HepG2 (cell line): ENCODE data around the gene SLC30A4. TPM values are rescaled to one million over a fixed set of nuclear protein-coding genes. Genes with fewer than 3 reads are reported as not detected.

ENCODE experiments used
- MAZ ChIP-seq, 2 experiments: sonication (generic) in 1 of 2; formaldehyde crosslinking in 1 of 2; IDR thresholded peaks; 2 replicates each; pipeline versions ENCODE4 v1.5.0 to v1.6.1; 2012 to 2020; ENCODE audit warnings: low read depth in 2 of 2, mild to moderate bottlenecking in 2 of 2, borderline replicate concordance in 1 of 2, improper control_type of control experiment in 1 of 2, low read length in 1 of 2, missing genetic modification reagents in 1 of 2, moderate library complexity in 1 of 2
- MED1 ChIP-seq: sonication (generic); formaldehyde crosslinking; IDR thresholded peaks from 2 replicates; pipeline ENCODE4 v1.4.0; 2020; ENCODE audit warnings: missing genetic modification reagents
- MEIS2 ChIP-seq: sonication (generic); formaldehyde crosslinking; IDR thresholded peaks from 2 replicates; pipeline ENCODE4 v1.9.0; 2021; ENCODE audit warnings: mild to moderate bottlenecking, missing genetic modification reagents
- SRSF9 ChIP-seq: fragments of 200-400 bp; formaldehyde crosslinking; IDR thresholded peaks from 2 replicates; pipeline ENCODE4 v1.6.1; 2018; ENCODE audit warnings: borderline replicate concordance, mild to moderate bottlenecking, low read depth, low read length; ENCODE audit not compliant: insufficient read depth, poor library complexity, severe bottlenecking
- TBX2 ChIP-seq: sonication (generic); formaldehyde crosslinking; IDR thresholded peaks from 2 replicates; pipeline ENCODE4 v1.5.0; 2020; ENCODE audit warnings: missing genetic modification reagents, mild to moderate bottlenecking, borderline replicate concordance
- ZBTB1 ChIP-seq: sonication (generic); formaldehyde crosslinking; IDR thresholded peaks from 2 replicates; pipeline ENCODE4 v1.4.0; 2020; ENCODE audit warnings: missing genetic modification reagents, borderline replicate concordance
- ZNF337 ChIP-seq: sonication (generic); formaldehyde crosslinking; IDR thresholded peaks from 2 replicates; pipeline ENCODE4 v1.5.1; 2020; ENCODE audit warnings: missing genetic modification reagents, low read depth, mild to moderate bottlenecking, borderline replicate concordance
- ZNF598 ChIP-seq: sonication (generic); formaldehyde crosslinking; IDR thresholded peaks from 2 replicates; pipeline ENCODE4 v1.5.1; 2020; ENCODE audit warnings: mild to moderate bottlenecking, missing genetic modification reagents, borderline replicate concordance
- ZNF746 ChIP-seq: sonication (generic); formaldehyde crosslinking; IDR thresholded peaks from 2 replicates; pipeline ENCODE4 v1.8.0; 2022; ENCODE audit warnings: mild to moderate bottlenecking, missing genetic modification reagents
- ZNF75D ChIP-seq: sonication (generic); formaldehyde crosslinking; IDR thresholded peaks from 2 replicates; pipeline ENCODE4 v1.8.1; 2023; ENCODE audit warnings: missing genetic modification reagents, mild to moderate bottlenecking, borderline replicate concordance
- ZNF773 ChIP-seq: sonication (generic); formaldehyde crosslinking; IDR thresholded peaks from 2 replicates; pipeline ENCODE4 v1.4.0; 2020; ENCODE audit warnings: missing genetic modification reagents, borderline replicate concordance
- ZNF776 ChIP-seq: sonication (generic); formaldehyde crosslinking; IDR thresholded peaks from 2 replicates; pipeline ENCODE4 v1.4.0; 2020; ENCODE audit warnings: mild to moderate bottlenecking, missing genetic modification reagents
- ZNF83 ChIP-seq: sonication (generic); formaldehyde crosslinking; IDR thresholded peaks from 2 replicates; pipeline ENCODE4 v1.4.0; 2020; ENCODE audit warnings: missing genetic modification reagents, mild to moderate bottlenecking, borderline replicate concordance
- polyA plus RNA-seq, 8 experiments: library from polyadenylated mRNA; depleted of rRNA in 3 of 8; stranded (reverse) in 7 of 8; unstranded in 1 of 8; fragments of >200 nt; fragmentation: Illumina TruSeq in 4 of 8; extraction: Trizol in 4 of 8; gene quantifications; 2 replicates each; pipeline versions ENCODE4 v1.2.1 to v1.2.3, GENCODE V29; 2011 to 2016; ENCODE audit warnings: low read depth in 4 of 8, missing spikeins in 1 of 8, mixed read lengths in 1 of 8; ENCODE audit not compliant: insufficient read depth in 1 of 8
- total RNA-seq, 5 experiments: library from RNA; depleted of rRNA; stranded (reverse); fragments of >200 nt; fragmentation: Illumina TruSeq; extraction: Trizol; gene quantifications; 2 replicates each; pipeline ENCODE4 v1.2.3, GENCODE V29; 2016; ENCODE audit warnings: low read depth in 1 of 5
- TF ChIP-seq, protein P1 (sequence below): sonication (generic); formaldehyde crosslinking; IDR thresholded peaks from 2 replicates; pipeline ENCODE4 v1.5.1; 2020; ENCODE audit warnings: mild to moderate bottlenecking, missing genetic modification reagents, borderline replicate concordance
- TF ChIP-seq, protein P2 (sequence below), 2 experiments: sonication (generic) in 1 of 2; formaldehyde crosslinking in 1 of 2; IDR thresholded peaks; 2 replicates each; pipeline versions ENCODE4 v1.4.0 to v1.6.1; 2016 to 2020; ENCODE audit warnings: borderline replicate concordance in 1 of 2, low read depth in 1 of 2, mild to moderate bottlenecking in 1 of 2, missing genetic modification reagents in 1 of 2
- TF ChIP-seq, protein P3 (sequence below): sonication (generic); formaldehyde crosslinking; IDR thresholded peaks from 2 replicates; pipeline ENCODE4 v1.4.0; 2020; ENCODE audit warnings: missing genetic modification reagents

SLC30A4 gene
- total and polyA plus RNA-seq, 2 of the 13 experiments (the other 11 are each of a cell fraction or from before 2014, with no cell fraction given) = 0.01 to 0.04 TPM

DNA sequence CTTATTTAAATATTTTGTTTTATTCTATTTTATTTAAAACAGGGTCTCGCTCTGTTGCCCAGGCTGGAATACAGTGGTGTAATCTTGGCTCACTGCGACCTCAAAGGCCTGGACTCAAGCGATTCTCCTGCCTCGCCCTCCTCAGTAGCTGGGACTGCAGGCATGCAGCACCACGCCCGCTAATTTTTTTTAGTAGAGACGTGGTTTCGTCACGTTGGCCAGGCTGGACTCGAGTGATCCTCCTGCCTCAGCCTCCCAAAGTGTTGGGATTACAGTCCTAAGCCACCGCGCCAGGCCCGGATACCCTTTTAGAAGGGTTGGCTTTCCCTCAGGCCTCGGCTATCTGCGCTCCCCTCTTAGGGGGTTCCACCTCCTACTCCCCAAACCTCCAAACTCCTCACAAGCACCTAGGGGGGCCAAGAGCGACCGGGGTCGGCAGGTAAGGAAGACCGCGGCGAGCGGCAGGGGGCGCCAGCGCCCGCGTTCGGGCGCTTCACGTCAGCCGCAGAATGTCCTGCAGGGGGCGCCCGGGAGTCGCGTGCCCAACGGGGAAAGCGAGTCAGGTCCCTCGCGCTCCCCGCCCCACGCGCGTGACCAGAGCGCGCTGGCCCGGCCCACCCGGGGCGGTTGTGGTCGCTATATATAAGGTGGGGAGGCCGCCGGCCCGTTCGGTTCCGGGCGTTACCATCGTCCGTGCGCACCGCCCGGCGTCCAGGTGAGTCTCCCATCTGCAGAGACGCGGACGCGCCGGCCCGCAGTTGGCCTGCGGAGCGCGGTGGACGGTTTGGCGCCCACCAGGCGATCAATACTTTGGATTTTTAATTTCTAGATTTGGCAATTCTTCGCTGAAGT lies 92.4 kb downstream of the SLC30A4 start (continued):
- TF ChIP-seq, protein P1, sequence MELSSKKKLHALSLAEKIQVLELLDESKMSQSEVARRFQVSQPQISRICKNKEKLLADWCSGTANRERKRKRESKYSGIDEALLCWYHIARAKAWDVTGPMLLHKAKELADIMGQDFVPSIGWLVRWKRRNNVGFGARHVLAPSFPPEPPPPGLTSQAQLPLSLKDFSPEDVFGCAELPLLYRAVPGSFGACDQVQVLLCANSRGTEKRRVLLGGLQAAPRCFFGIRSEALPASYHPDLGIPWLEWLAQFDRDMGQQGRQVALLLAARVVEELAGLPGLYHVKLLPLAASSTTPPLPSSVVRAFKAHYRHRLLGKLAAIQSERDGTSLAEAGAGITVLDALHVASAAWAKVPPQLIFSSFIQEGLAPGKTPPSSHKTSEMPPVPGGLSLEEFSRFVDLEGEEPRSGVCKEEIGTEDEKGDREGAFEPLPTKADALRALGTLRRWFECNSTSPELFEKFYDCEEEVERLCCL (CRISPR knock-in tag) = no peak
- no peak for TF ChIP-seq ZNF75D (CRISPR knock-in tag)
- TF ChIP-seq ZNF776 (CRISPR knock-in tag) = no peak
- TF ChIP-seq, protein P2, sequence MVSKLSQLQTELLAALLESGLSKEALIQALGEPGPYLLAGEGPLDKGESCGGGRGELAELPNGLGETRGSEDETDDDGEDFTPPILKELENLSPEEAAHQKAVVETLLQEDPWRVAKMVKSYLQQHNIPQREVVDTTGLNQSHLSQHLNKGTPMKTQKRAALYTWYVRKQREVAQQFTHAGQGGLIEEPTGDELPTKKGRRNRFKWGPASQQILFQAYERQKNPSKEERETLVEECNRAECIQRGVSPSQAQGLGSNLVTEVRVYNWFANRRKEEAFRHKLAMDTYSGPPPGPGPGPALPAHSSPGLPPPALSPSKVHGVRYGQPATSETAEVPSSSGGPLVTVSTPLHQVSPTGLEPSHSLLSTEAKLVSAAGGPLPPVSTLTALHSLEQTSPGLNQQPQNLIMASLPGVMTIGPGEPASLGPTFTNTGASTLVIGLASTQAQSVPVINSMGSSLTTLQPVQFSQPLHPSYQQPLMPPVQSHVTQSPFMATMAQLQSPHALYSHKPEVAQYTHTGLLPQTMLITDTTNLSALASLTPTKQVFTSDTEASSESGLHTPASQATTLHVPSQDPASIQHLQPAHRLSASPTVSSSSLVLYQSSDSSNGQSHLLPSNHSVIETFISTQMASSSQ (IDR thresholded peaks at IDR 0.05; ENCODE audit: low read depth) = no peak
- TF ChIP-seq, protein P2 (CRISPR knock-in tag; IDR thresholded peaks at IDR 0.05; ENCODE audit: borderline replicate concordance) = no peak
- TF ChIP-seq, protein P3, sequence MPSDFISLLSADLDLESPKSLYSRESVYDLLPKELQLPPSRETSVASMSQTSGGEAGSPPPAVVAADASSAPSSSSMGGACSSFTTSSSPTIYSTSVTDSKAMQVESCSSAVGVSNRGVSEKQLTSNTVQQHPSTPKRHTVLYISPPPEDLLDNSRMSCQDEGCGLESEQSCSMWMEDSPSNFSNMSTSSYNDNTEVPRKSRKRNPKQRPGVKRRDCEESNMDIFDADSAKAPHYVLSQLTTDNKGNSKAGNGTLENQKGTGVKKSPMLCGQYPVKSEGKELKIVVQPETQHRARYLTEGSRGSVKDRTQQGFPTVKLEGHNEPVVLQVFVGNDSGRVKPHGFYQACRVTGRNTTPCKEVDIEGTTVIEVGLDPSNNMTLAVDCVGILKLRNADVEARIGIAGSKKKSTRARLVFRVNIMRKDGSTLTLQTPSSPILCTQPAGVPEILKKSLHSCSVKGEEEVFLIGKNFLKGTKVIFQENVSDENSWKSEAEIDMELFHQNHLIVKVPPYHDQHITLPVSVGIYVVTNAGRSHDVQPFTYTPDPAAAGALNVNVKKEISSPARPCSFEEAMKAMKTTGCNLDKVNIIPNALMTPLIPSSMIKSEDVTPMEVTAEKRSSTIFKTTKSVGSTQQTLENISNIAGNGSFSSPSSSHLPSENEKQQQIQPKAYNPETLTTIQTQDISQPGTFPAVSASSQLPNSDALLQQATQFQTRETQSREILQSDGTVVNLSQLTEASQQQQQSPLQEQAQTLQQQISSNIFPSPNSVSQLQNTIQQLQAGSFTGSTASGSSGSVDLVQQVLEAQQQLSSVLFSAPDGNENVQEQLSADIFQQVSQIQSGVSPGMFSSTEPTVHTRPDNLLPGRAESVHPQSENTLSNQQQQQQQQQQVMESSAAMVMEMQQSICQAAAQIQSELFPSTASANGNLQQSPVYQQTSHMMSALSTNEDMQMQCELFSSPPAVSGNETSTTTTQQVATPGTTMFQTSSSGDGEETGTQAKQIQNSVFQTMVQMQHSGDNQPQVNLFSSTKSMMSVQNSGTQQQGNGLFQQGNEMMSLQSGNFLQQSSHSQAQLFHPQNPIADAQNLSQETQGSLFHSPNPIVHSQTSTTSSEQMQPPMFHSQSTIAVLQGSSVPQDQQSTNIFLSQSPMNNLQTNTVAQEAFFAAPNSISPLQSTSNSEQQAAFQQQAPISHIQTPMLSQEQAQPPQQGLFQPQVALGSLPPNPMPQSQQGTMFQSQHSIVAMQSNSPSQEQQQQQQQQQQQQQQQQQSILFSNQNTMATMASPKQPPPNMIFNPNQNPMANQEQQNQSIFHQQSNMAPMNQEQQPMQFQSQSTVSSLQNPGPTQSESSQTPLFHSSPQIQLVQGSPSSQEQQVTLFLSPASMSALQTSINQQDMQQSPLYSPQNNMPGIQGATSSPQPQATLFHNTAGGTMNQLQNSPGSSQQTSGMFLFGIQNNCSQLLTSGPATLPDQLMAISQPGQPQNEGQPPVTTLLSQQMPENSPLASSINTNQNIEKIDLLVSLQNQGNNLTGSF (CRISPR knock-in tag) = no peak
- TF ChIP-seq SRSF9 = no peak
- peak; percentile 54; the same call in 1 of the 2 replicates for TF ChIP-seq TBX2 (CRISPR knock-in tag)
- TF ChIP-seq MAZ (IDR thresholded peaks at IDR 0.05; ENCODE audit: borderline replicate concordance, low read depth, low read length) = no peak
- TF ChIP-seq MAZ (CRISPR knock-in tag; IDR thresholded peaks at IDR 0.05; ENCODE audit: low read depth) = peak; percentile 66; the same call in 1 of the 2 replicates
- no peak for TF ChIP-seq ZNF773 (CRISPR knock-in tag)
- TF ChIP-seq ZNF746 (CRISPR knock-in tag) = no peak
- TF ChIP-seq MED1 (CRISPR knock-in tag) = no peak
- TF ChIP-seq ZBTB1 (CRISPR knock-in tag) = no peak
- peak; percentile 28; the same call in 1 of the 2 replicates for TF ChIP-seq ZNF83 (CRISPR knock-in tag)
- TF ChIP-seq ZNF337 (CRISPR knock-in tag) = no peak
- TF ChIP-seq ZNF598 = peak; percentile 45; the same call in 1 of the 2 replicates
- TF ChIP-seq MEIS2 (CRISPR knock-in tag) = no peak
